Activated CD4-positive, alpha-beta T cell treated with anti-CD3 and anti-CD28 coated beads for 48 hours (primary cell): ENCODE results near the gene RNGTT.

Source experiments
- DNase-seq: peaks from one replicate; pipeline ENCODE4 v3.0.0-alpha.2; 2020

The RNGTT gene

DNA sequence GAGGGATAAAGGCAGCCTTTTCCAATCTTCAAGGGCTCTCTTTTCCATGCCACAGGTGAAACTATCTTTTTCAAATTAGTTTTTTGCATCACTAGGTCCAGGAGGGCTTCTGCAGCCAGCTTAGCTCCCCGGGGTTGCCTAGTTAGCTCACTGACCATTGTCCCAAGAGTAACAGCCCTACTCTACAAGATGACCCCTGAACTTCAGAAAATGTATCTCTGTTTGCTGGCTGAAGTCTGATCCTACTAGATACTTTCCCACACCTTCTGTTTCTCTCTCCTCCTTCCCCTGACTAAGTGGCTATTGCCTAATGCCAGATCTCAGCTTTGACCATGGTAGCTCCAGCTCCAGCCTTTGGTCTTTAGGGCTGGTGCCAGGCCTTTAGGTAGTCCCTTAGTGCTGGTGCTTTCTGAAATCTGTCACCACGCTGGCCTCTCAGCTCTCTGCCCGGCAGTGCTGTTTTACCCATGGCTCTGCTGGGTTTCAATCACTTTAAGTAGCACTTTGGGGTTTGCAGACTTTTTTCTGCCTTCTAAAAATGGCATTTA, 255.1 kb downstream of the RNGTT start:
- DNase-seq, result no peak

DNA sequence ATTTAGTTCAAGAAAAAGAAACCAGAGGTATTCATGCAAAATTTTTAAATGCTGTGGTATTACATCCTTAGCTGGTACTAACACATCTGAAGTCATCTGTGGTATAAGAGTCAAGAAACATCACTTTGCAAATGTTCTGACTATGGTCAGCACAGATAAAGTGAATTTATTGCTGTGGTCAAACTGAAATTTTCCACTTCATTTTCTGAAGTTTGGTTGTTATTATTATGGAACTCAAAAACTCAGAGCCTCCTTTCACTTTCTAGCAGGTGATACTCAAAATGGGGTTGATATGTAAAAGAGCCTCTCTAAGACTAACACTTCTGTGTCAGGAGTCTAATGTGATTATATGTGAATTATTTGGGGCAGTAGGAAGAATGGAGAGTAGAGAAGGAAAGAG, 257.8 kb downstream of the RNGTT start:
- no peak for DNase-seq

DNA sequence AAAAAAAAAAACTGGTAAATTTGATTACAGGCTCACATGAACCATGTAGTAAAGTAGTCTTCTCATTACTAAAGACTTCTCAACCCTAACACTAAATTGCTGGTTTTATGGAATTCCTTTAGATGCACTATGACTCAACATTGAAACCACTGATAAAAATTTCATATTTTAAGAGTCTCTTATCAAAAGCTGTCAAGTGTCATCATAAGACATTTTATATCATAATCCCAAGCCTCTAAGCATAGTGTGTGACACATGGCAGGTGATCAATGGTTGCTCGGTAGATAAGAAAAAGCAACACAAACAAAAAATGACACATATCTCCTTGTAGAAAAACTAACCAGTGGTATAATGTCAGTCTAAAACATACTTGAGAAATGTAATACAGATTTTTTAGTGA, 258.4 kb downstream of the RNGTT start:
- no peak for DNase-seq

DNA sequence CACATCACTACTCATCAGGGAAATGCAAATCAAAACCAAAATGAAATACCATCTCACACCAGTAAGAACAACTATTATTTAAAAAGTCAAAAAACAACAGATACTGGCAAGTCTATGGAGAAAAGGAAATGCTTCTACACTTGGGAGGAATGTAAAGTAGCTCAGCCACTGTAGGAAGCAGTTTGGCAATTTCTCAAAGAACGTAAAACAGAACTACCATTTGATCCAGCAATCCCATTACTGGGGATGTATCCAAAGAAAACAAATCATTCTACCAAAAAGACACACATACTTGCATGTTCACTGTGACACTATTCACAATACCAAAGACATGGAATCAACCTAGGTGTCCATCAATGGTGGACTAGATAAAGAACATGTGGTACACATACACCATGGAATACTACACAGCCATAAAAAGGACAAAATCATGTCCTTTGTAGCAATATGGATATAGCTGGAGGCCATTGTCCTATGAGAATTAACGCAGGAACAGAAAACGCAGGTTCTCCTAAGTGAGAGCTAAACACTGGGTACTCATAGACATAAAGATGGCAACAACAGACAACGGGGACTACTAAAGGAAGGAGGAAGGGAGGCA, 260.4 kb downstream of the RNGTT start:
- DNase-seq, result no peak

DNA sequence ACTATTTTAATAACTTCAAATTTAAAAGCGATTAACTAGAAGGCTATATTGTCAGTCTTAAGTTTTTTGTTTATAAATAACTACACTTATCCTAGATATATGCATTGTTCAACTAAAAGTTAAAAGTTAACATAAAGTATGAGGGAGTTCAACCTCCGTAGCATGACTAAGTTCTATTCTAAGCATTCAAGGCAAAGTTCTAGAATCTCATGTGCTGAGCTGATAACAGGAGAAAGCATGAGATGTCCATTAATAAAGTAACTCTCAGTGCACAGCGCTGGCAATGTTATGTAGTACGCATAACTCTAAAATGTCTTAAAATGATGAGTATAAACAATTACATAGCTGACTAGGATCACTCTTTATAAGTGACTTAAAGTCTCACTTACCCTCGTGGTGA, 264.8 kb downstream of the RNGTT start:
- DNase-seq, result no peak

DNA sequence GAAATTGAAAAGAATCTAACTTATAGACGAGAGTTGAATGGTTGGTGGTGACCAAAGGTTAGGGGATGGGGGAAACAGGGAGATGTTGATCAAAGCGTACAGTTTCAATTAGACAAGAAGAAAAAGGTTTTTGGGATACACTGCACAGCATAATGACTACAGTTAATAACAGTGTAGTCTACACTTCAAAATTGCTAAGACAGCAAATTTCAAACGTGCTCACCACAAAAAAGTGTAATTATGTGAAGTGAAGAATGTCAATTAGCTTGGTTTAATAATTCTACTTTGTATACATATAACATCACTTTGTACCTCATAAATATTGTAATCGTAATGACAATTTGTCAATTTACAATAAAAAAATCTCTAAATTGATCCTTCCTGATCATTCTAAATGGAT, 267.5 kb downstream of the RNGTT start:
- DNase-seq, result no peak

DNA sequence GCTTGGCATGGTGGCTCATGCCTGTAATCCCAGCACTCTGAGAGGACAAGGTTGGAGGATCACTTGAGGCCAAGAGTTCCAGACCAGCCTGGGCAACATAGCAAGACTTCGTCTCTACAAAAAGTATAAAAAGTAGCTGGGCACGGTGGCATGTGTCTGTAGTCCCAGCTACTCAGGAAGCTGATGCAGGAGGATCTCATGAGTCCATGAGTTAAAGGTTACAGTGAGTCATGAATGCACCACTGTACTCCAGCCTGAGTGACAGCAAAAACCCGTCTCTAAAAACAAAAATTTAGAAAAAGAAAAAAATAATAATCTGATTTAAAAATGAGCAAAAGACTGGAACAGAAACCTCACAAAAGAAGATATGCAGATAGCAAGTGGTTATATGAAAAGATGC, 279.7 kb downstream of the RNGTT start:
- no peak for DNase-seq

DNA sequence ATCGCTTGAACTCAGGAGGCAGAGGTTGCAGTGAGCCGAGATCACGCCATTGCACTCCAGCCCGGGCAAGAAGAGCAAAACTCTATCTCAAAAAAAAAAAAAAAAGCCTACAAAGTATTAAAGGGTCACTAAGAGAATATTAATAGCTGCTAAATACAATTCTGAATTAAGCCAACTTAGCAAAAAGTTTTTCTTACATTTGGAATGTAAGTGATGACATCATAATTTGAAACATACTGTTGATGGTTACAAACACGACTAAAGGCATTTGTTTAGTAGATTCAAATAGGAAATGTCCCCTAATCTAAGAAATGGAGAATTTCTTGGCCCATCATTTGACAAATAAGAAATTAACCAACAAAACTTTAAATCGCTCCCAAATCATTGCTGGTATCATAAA, 282.8 kb downstream of the RNGTT start:
- DNase-seq, result no peak

DNA sequence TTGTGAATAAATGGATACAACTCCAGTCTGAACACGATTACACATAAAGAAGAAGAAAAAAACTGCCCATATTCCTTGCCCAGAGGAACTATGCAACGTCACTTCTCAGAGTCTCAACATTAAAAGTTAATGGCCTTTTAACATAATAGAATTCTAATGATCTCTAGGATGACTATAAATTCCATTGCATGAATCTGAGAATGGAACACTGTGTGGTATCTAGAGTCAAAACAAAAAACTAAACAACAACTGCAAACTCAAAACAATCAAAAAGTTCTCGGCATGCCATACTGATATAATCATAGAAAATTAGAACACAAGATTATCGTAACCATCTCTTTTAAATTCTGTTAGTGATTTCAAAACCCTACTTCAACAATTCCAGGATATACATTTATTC, 283.6 kb downstream of the RNGTT start:
- DNase-seq, result no peak

DNA sequence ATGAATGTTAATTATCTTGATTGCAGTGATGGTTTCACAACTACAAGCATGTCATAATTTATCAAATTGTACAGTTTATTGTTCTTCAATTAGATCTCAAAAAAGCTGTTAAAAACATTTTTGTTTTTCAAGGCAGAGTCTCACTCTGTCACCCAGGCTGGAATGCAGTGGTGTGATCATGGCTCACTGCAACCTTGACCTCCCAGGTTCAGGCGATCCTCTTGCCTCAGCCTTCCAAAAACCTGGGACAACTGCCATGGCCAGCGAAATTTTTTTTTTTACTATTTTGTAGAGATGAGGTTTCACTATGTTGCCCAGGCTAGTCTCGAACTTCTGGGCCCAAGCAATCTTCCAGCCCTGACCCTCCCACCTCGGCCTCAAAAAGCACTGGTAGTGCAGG, 286.1 kb downstream of the RNGTT start:
- DNase-seq, result no peak

DNA sequence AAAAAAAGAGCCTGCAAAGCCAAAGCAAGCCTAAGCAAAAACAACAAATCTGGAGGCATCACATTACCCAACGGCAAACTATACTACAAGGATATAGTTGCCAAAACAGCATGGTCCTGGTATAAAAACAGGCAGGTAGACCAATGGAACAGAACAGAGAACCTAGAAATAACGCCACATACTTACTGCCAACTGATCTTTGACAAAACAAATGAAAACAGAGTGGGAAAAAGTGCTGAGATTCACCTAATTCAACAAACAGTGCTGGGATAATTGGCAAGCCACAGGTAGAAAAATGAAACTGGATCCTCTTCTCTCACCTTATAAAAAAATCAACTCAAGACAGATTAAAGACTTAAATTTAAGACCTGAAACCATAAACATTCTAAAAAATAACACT, 291.8 kb downstream of the RNGTT start:
- DNase-seq, result no peak

DNA sequence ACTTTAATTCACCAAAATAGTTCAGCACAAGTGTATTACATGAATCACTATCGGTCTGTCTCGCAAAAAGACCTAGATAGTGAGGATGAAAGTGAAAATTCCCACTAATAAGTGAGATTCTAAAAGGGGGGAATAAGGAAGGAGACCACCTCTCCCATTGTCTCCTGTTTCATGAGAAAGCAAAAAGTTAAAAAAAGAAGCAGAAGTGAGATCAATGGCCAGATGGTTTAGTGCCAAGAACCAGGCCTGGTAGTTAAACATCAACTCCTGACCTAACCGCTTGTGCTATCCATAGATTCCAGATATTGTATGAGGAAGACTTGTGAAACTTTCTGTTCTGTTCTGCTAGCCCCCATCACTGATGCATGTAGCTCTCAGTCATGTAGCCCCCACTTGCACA, 293.0 kb downstream of the RNGTT start:
- DNase-seq, result no peak

DNA sequence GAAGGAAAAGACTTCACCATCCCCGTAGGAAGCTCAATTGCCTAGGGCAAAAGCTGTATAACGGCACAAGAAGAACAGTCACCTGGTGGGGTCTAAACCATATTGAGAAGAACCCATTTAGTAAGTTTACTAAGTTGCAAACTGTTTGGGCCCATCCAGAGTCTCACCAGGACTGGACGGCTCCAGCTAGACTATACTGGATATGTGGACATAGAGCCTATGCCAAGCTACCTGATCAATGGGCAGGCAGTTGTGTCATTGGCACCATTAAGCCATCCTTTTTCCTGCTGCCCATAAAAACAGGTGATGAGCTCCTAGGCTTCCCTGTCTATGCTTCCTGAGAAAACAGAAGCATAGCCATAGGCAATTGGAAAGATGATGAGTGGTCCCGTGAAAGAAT, 293.9 kb downstream of the RNGTT start:
- DNase-seq, result no peak

DNA sequence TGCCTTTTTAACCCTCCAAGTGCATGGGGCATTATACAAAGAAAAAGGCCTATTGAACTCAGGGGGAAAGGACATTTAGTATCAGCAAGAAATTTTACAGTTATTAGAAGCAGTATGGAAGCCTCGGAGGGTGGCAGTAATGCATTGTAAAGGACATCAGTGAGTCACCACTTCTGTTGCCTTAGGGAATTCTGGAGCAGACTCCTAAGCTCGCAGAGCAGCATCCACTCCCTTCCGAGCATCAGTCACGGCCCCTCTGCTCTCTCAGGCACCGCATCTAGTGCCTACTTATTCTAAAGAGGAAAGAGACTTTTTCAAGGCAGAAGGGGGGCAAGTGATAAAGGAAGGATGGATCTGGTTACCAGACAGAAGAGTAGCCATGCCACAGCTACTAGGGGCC, 296.5 kb downstream of the RNGTT start:
- DNase-seq, result no peak

DNA sequence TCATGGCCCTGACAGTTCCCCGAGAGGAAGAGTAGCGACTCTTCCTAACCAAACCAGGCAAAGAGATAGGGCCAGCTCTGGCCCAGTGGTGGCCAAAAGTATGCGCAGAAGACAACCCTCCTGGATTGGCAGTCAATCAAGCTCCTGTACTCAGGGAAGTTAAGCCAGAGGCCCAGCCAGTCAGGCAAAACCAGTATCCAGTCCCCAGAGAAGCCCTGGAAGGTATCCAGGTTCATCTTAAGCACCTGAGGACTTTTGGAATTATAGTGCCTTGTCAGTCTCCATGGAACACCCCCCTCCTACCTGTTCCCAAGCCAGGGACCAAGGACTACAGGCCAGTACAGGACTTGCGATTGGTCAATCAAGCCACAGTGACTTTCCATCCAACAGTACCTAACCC, 298.3 kb downstream of the RNGTT start:
- DNase-seq, result no peak

DNA sequence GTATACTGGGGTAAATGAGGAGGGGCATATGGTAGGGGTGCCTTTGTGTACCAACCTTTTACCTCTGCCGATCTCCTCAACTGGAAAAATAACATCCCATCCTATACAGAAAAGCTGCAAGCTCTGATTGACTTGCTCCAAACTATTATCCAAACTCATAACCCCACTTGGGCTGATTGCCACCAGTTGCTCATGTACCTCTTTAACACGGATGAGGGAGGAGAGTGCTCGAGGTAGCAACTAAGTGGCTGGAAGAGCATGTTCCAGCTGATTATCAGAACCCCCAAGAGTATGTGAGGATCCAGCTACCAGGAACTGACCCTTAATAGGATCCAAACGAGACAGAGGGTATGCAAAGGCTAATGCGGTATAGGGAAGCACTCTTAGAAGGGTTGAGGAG, 299.6 kb downstream of the RNGTT start:
- DNase-seq, result no peak

DNA sequence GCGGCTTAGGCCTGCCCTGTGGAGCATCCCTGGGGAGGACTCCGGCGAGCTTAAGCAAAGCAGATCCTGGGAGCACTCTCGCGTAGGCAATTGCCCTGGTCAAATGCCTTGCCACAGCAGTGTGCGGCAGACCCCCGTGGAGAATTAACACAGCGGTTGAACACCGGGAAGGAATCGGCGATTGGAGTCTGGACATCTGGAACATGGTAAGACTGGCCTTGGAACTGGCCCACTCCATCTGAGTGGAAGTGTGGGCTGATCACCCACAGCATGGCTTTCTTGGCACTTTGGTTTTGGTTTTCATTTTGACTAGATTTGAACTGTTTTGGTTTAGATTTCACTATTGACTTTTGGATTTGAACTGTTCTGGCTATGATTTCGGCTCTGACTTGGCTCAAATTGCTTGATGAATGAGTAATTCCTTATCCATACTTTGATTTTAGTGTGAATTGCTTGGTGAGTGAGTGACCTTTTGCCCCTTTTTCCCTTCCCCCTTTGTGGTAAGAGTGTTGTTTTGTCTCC, 300.7 kb downstream of the RNGTT start:
- no peak for DNase-seq

DNA sequence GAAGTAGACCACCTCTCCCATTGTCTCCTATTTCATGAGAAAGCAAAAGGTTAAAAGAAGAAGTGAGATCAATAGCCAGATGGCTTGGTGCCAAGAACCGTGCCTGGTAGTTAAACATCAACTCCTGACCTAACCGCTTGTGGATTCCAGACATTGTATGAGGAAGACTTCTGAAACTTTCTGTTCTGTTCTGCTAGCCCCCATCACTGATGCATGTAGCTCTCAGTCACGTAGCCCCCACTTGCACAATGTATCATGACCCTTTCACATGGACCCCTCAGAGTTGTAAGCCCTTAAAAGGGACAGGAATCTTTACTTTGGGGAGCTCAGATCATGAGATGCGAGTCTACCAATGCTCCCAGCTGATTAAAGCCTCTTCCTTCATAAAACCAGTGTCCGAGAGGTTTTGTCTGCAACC, 301.2 kb downstream of the RNGTT start:
- no peak for DNase-seq

DNA sequence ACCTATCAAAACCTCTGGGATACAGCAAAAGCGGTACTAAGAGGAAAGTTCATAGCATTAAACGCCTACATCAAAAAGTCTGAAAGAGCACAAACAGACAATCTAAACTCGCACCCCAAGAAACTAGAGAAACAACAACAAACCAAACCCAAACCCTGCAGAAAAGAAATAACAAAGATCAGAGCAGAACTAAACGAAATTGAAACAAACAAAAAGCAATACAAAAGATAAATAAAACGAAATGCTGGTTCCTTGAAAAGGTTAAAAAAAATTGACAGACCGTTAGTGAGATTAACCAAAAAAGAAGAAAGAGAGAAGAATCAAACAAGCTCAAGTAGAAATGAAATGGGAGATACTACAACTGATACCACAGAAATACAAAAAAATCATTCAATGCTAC, 302.3 kb downstream of the RNGTT start:
- no peak for DNase-seq

DNA sequence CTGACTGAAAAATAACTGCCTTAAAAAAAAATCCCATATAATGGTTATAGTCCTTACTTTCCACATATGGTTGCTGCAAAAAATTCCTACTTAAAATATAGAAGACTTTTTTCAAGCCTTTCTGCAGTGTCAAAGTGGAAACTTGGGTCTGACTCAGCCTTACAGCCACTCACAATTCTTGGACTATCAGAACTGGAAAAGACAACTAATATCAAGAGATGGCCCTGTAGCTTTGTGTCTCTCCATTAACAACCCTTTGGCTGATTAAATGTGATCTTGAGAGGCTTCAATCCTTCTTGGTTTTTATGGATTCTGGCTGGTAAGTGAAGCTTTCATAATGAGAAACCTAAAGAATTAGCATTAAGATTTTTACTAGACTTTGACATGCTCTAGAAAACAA, 307.8 kb downstream of the RNGTT start:
- DNase-seq, result no peak

DNA sequence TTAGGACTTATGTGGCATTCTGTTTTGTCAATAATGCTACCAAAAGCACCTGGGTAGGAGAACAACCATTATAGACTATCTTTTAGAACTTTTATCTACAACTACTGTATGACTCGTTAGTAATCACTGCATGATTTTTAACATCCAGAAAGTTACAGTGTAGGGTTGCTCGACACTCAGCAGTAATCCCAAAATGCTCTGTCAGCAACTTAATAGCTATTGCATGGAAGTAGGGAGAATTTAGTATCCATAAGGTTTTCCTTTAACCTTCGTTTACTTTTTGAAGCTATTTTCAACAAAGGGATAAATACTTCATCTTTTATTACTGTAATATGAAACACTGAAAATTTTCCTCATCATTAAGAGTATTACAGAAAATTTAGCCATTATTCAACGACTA, 309.5 kb downstream of the RNGTT start:
- DNase-seq, result no peak

DNA sequence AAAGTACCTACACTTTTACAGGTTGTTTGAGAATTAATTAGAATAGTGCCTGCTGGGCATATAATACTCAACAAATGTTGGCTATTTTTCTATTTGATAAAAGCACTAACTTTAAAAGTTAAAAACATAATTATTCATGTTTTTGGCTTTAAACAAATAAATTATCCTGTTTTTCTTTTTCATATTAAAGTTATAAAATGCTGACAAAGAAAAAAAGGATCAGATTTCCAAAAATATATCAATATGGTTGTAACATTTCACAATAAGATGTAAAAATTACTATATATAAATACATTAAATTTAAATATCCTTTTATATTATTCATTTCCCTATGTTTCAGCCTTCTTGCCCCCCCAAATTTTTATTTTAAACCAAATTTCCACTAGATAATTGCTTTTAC, 312.0 kb downstream of the RNGTT start:
- no peak for DNase-seq

DNA sequence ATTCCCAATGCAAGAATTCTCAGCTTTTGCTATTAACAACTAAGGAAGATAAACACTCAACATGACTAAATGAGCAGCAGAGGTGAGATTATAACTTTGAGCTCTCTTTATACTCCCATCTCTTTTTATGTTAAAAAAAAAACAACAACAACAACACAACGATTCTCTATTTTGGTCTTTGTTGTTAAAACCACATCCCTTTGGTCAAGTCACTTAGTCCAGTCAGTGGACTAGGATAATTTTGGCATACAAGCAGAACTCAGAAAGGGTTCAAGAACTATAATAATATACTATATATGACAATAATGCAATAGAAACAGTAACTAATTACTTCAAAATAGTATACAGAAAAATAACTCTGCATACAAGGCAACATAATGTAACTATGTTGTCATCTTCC, 312.4 kb downstream of the RNGTT start:
- DNase-seq, result no peak

DNA sequence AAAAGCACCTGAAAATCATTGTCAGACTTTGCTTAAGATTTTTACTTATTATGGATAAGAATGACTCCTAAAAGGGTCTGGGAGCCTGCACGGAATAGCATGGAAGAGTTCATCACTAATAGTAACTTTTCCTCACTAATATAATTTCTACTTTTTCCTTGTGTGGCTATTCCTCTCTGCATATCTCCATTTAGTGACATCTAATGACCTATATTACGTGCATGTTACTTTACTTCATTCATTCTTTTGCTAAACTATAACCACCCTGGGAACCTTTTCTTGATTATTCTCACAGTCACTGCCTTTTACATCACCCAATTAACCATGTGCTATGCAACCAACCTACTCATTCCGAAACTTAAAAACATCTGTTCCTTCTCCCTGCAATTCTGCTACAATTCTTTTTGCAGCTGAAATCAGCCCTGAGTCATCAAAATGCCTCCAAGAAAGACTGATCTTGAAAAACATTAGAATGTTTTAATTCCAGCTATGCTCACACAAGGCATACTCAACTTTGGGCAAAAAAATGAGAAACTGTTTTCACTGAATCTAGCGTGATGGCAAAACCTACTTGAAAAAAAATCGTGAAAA, 313.3 kb downstream of the RNGTT start:
- no peak for DNase-seq
